HepG2 (cell line): ENCODE data around the gene EYA2. TPM values are rescaled to one million over a fixed set of nuclear protein-coding genes. Genes with fewer than 3 reads are reported as not detected.

Source experiments
- ATAC-seq: fragments of 200-7000 bp; cut with Tn5 transposase; 3 replicates; pipeline ENCODE4 v1.9.1; 2020; ENCODE audit warnings: mild to moderate bottlenecking, moderate library complexity
- BruUV-seq: library from RNA; stranded (reverse); fragments of 400-500 nt; replicated peaks from 2 replicates; lab custom pipeline; 2021; lab: Mats Ljungman, UMichigan
- CTCF ChIA-PET: fragments of 300-600 bp; formaldehyde crosslinking; extraction: SDS; loops from one replicate; lab custom pipeline; 2021; ENCODE audit warnings: low total read pairs, inconsistent platforms, low intra/inter-chr PET ratio; lab: Yijun Ruan, JAX
- POLR2A ChIA-PET: fragments of 350-600 bp; sonication (Branson Sonifier 250); formaldehyde crosslinking; loops from one replicate; lab custom pipeline; 2020; ENCODE audit warnings: antibody characterized with exemption, inconsistent platforms; lab: Yijun Ruan, JAX
- DNase-seq: peaks from one replicate; pipeline ENCODE4 v3.0.0-alpha.2; 2015; ENCODE audit warnings: low spot score
- FAIRE-seq: peaks from 3 replicates; lab custom pipeline; 2011; peaks lifted over from hg19 to GRCh38; lab: Jason Lieb, UNC
- H2AFZ ChIP-seq: one replicate; pipeline ENCODE4 v1.6.1; 2011; ENCODE audit warnings: low read length, inconsistent platforms
- H3K27ac ChIP-seq: fragments of 300-600 bp; 3 replicates; pipeline ENCODE4 v1.8.0; 2011; ENCODE audit warnings: mixed run types, mild to moderate bottlenecking, mixed read lengths, low read length, inconsistent platforms; ENCODE audit not compliant: insufficient read depth; ENCODE audit errors: extremely low read length
- H3K27me3 ChIP-seq, 2 experiments: fragments of 200-600 bp in 1 of 2; 2 replicates in 1 of 2; 3 replicates in 1 of 2; pipeline versions ENCODE4 v1.6.0 to v1.8.0; 2011; ENCODE audit warnings: low read length in 2 of 2, mild to moderate bottlenecking in 2 of 2, moderate library complexity in 2 of 2, inconsistent platforms in 1 of 2; ENCODE audit not compliant: insufficient read depth in 2 of 2, control insufficient read depth in 1 of 2
- H3K36me3 ChIP-seq, 2 experiments: fragments of 200-600 bp in 1 of 2; replicated peaks in 1 of 2; 2 replicates in 1 of 2; 3 replicates in 1 of 2; pipeline versions ENCODE4 v1.5.1 to v1.8.0; 2011; ENCODE audit warnings: low read length in 2 of 2, inconsistent platforms in 1 of 2; ENCODE audit not compliant: insufficient read depth in 2 of 2, control insufficient read depth in 1 of 2
- H3K4me1 ChIP-seq: 2 replicates; pipeline ENCODE4 v1.5.1; 2012; ENCODE audit warnings: low read length, inconsistent platforms; ENCODE audit not compliant: insufficient read depth
- H3K4me2 ChIP-seq: 2 replicates; pipeline ENCODE4 v1.6.0; 2011; ENCODE audit warnings: low read depth, low read length, inconsistent platforms
- H3K4me3 ChIP-seq, 3 experiments: fragments of 200-600 bp in 1 of 3; sonication (generic), shearing (Covaris generic) in 1 of 3; replicated peaks in 1 of 3; 2 replicates each; pipeline ENCODE4 v1.5.1; 2011 to 2016; ENCODE audit warnings: low read length in 3 of 3, inconsistent platforms in 2 of 3, low read depth in 2 of 3, mild to moderate bottlenecking in 2 of 3, control low read depth in 1 of 3, mixed read lengths in 1 of 3; ENCODE audit not compliant: insufficient read depth in 1 of 3
- H3K79me2 ChIP-seq: one replicate; pipeline ENCODE4 v1.6.1; 2011; ENCODE audit warnings: low read length, inconsistent platforms; ENCODE audit not compliant: insufficient read depth
- H3K9ac ChIP-seq: 2 replicates; pipeline ENCODE4 v1.6.0; 2011; ENCODE audit warnings: mild to moderate bottlenecking, low read depth, low read length, inconsistent platforms; ENCODE audit not compliant: insufficient read depth
- H3K9me3 ChIP-seq: 2 replicates; pipeline ENCODE4 v1.5.1; 2012; ENCODE audit warnings: mild to moderate bottlenecking, low read length
- H4K20me1 ChIP-seq: 2 replicates; pipeline ENCODE4 v1.6.0; 2011; ENCODE audit warnings: inconsistent platforms, mild to moderate bottlenecking, low read length, moderate library complexity; ENCODE audit not compliant: insufficient read depth
- ATF7 ChIP-seq, 2 experiments: fragments of 450-650 bp in 1 of 2; sonication (generic) in 1 of 2; formaldehyde crosslinking in 1 of 2; IDR thresholded peaks; 2 replicates each; pipeline versions ENCODE4 v1.4.0 to v1.6.1; 2016 to 2020; ENCODE audit warnings: antibody characterized with exemption in 1 of 2, mild to moderate bottlenecking in 1 of 2, missing genetic modification reagents in 1 of 2
- FOXO1 ChIP-seq: sonication (generic); formaldehyde crosslinking; IDR thresholded peaks from 2 replicates; pipeline ENCODE4 v1.4.0; 2020; ENCODE audit warnings: missing genetic modification reagents
- KLF9 ChIP-seq: IDR thresholded peaks from 2 replicates; pipeline ENCODE4 v1.6.1; 2016; ENCODE audit warnings: low read depth
- MTERF4 ChIP-seq: sonication (generic); formaldehyde crosslinking; IDR thresholded peaks from 2 replicates; pipeline ENCODE4 v1.8.0; 2023; ENCODE audit warnings: mild to moderate bottlenecking, missing genetic modification reagents
- PAWR ChIP-seq: sonication (generic); formaldehyde crosslinking; IDR thresholded peaks from 2 replicates; pipeline ENCODE4 v1.4.0; 2020; ENCODE audit warnings: missing genetic modification reagents, mild to moderate bottlenecking, borderline replicate concordance
- RARG ChIP-seq: sonication (generic); formaldehyde crosslinking; IDR thresholded peaks from 2 replicates; pipeline ENCODE4 v1.4.0; 2020; ENCODE audit warnings: low read depth, mild to moderate bottlenecking, missing genetic modification reagents
- TRAFD1 ChIP-seq: sonication (generic); formaldehyde crosslinking; IDR thresholded peaks from 2 replicates; pipeline ENCODE4 v1.5.1; 2020; ENCODE audit warnings: missing genetic modification reagents, mild to moderate bottlenecking, borderline replicate concordance
- ZBTB20 ChIP-seq: sonication (generic); formaldehyde crosslinking; IDR thresholded peaks from 2 replicates; pipeline ENCODE4 v1.8.1; 2023; ENCODE audit warnings: missing genetic modification reagents, low read depth, mild to moderate bottlenecking, borderline replicate concordance
- ZNF263 ChIP-seq: sonication (generic); formaldehyde crosslinking; IDR thresholded peaks from 2 replicates; pipeline ENCODE4 v1.4.0; 2020; ENCODE audit warnings: missing genetic modification reagents
- ZNF30 ChIP-seq: sonication (generic); formaldehyde crosslinking; IDR thresholded peaks from 2 replicates; pipeline ENCODE4 v1.5.0; 2020; ENCODE audit warnings: mild to moderate bottlenecking, missing genetic modification reagents
- ZNF496 ChIP-seq: sonication (generic); formaldehyde crosslinking; IDR thresholded peaks from 2 replicates; pipeline ENCODE4 v1.8.1; 2023; ENCODE audit warnings: mild to moderate bottlenecking, moderate library complexity, missing genetic modification reagents; ENCODE audit not compliant: insufficient replicate concordance
- ZNF512B ChIP-seq: sonication (generic); formaldehyde crosslinking; IDR thresholded peaks from 2 replicates; pipeline ENCODE4 v1.5.1; 2020; ENCODE audit warnings: missing genetic modification reagents, mild to moderate bottlenecking, borderline replicate concordance
- ZNF570 ChIP-seq: sonication (generic); formaldehyde crosslinking; IDR thresholded peaks from 2 replicates; pipeline ENCODE4 v1.4.0; 2020; ENCODE audit warnings: mild to moderate bottlenecking, missing genetic modification reagents, borderline replicate concordance
- ZNF773 ChIP-seq: sonication (generic); formaldehyde crosslinking; IDR thresholded peaks from 2 replicates; pipeline ENCODE4 v1.4.0; 2020; ENCODE audit warnings: missing genetic modification reagents, borderline replicate concordance
- WGBS: methylation state at CpG from one replicate; pipeline ENCODE4 v1.1.6; 2017; ENCODE audit warnings: low lambda C conversion rate; 5-methylcytosine and 5-hydroxymethylcytosine counted together
- in situ Hi-C: cut with HindIII; loops from 2 replicates; pipeline ENCODE4 v1.10.0; 2017; ENCODE audit warnings: low pct_unique_long_range_greater_than_20kb; ENCODE audit not compliant: extremely low pct_ligation_motif_present
- intact Hi-C: fragments of 100-400 bp; cut with micrococcal nuclease; formaldehyde crosslinking; loops from one replicate; pipeline ENCODE4 v1.10.0; 2022; ENCODE audit not compliant: unreplicated experiment
- polyA plus RNA-seq, 8 experiments: library from polyadenylated mRNA; depleted of rRNA in 3 of 8; stranded (reverse) in 7 of 8; unstranded in 1 of 8; fragments of >200 nt; fragmentation: Illumina TruSeq in 4 of 8; extraction: Trizol in 4 of 8; gene quantifications; 2 replicates each; pipeline versions ENCODE4 v1.2.1 to v1.2.3, GENCODE V29; 2011 to 2016; ENCODE audit warnings: low read depth in 4 of 8, missing spikeins in 1 of 8, mixed read lengths in 1 of 8; ENCODE audit not compliant: insufficient read depth in 1 of 8
- total RNA-seq, 5 experiments: library from RNA; depleted of rRNA; stranded (reverse); fragments of >200 nt; fragmentation: Illumina TruSeq; extraction: Trizol; gene quantifications; 2 replicates each; pipeline ENCODE4 v1.2.3, GENCODE V29; 2016; ENCODE audit warnings: low read depth in 1 of 5

Gene EYA2
- total and polyA plus RNA-seq, 2 of the 13 experiments (the other 11 are each of a cell fraction or from before 2014, with no cell fraction given), result not detected

- POLR2A ChIA-PET, result no interaction called here
- no peak overlapping the region for H3K4me3 ChIP-seq
- WGBS, result 6% methylated on average over 8 of the region's 10 CpGs
- peaks cover 11 to 47% of the 10 kb centered on the region in 2 experiments; a peak in 4 of 5 replicates for H3K27me3 ChIP-seq
- H3K9me3 ChIP-seq, result no peaks in the 10 kb centered on the region
- no peaks in the 10 kb centered on the region for H4K20me1 ChIP-seq
- in situ Hi-C loops, result no loop called here
- FAIRE-seq (no peak), ATAC-seq (no peak), DNase-seq (no peak)
- H2AFZ ChIP-seq, result no peak overlapping the region
- H3K4me2 ChIP-seq, result no peak overlapping the region
- BruUV-seq, result no TSS peak
- no peaks in the 10 kb centered on the region for H3K4me1 ChIP-seq
- H3K79me2 ChIP-seq, result no peaks in the 10 kb centered on the region
- TF ChIP-seq ZNF773 (no peak), ZNF30 (CRISPR knock-in tag) (no peak), FOXO1 (no peak), ZNF512B (CRISPR knock-in tag) (no peak), ATF7 (IDR thresholded peaks at IDR 0.05) (no peak), ATF7 (CRISPR knock-in tag; IDR thresholded peaks at IDR 0.05) (no peak), ZNF263 (CRISPR knock-in tag) (no peak), MTERF4 (CRISPR knock-in tag) (no peak), KLF9 (CRISPR knock-in tag) (no peak), ZNF570 (no peak), ZBTB20 (no peak), RARG (no peak), TRAFD1 (no peak), PAWR (CRISPR knock-in tag) (no peak), ZNF496 (CRISPR knock-in tag) (no peak)
- H3K9ac ChIP-seq, result no peak overlapping the region
- no peaks in the 10 kb centered on the region for H3K36me3 ChIP-seq
- intact Hi-C loops, result no loop called here
- no peak overlapping the region for H3K27ac ChIP-seq
- CTCF ChIA-PET, result no interaction called here
Measured at GRCh38 chr20:46940616-46941015, 46.0 kb downstream of the EYA2 start.
